ENCODE results near the gene PAPOLA. TPM values are rescaled to one million over a fixed set of nuclear protein-coding genes. Genes with fewer than 3 reads are reported as not detected.
"Not testable (repeated sequence)": the region's sequence is repeated elsewhere in the genome, so short reads cannot be mapped to it uniquely, and the experiment has no call there.

Gene PAPOLA
- total and polyA plus RNA-seq, 8 donors = 140 to 264 (median 232) TPM

- H3K27me3 ChIP-seq = no peaks in the 10 kb centered on the region
- no peaks in the 10 kb centered on the region for H3K36me3 ChIP-seq
- intact Hi-C loops (cut with DNase I) = no loop called here
- H3K9me3 ChIP-seq = no peaks in the 10 kb centered on the region
- H3K4me1 ChIP-seq = peaks cover 13 to 40% of the 10 kb centered on the region in 2 donors
- peak overlapping the region; percentile 98 to 99 for H3K27ac ChIP-seq
- no peak for TF ChIP-seq CTCF (IDR thresholded peaks at IDR 0.05)
- DNase-seq (no peak), ATAC-seq (no peak)
- peak overlapping the region; percentile 89 to 94 for H3K4me3 ChIP-seq
These were observed 904 bp upstream of the PAPOLA start for GRCh38 chr14:96501217-96501739.

GRCh38 chr14:96502621-96503305, 581 bp downstream of the PAPOLA start:
- Histone ChIP-seq H3K9me3 (no peaks in the 10 kb centered on the region), H3K36me3 (no peaks in the 10 kb centered on the region), H3K4me3 (peak overlapping the region; percentile 89 to 94), H3K27me3 (no peaks in the 10 kb centered on the region), H3K27ac (peak overlapping the region; percentile 98 to 99), H3K4me1 (peaks cover 13 to 51% of the 10 kb centered on the region in 2 donors)
- no peak for TF ChIP-seq CTCF (IDR thresholded peaks at IDR 0.05)
- DNase-seq (peak; percentile 65 to 93 (median 72)), ATAC-seq (peak; percentile 75)
- intact Hi-C loops (cut with DNase I) = no loop called here

- H3K9me3 ChIP-seq = no peaks in the 10 kb centered on the region
- H3K4me1 ChIP-seq = peaks cover 13 to 55% of the 10 kb centered on the region in 2 donors
- H3K36me3 ChIP-seq = no peaks in the 10 kb centered on the region
- peak overlapping the region; percentile 89 to 94 for H3K4me3 ChIP-seq
- intact Hi-C loops (cut with DNase I) = no loop called here
- no peaks in the 10 kb centered on the region for H3K27me3 ChIP-seq
- TF ChIP-seq CTCF (IDR thresholded peaks at IDR 0.05) = no peak
- no peak for ATAC-seq
- H3K27ac ChIP-seq = peak overlapping the region; percentile 98 to 99
- DNase-seq = peak in 1 of 4 donors; percentile 3
These were observed 1.1 kb downstream of the PAPOLA start for GRCh38 chr14:96503306-96503679.

GRCh38 chr14:96504353-96504752, 2.2 kb downstream of the PAPOLA start:
- intact Hi-C loops (cut with DNase I) = not testable (repeated sequence)

GRCh38 chr14:96507723-96508122, 5.5 kb downstream of the PAPOLA start:
- H3K4me1 ChIP-seq = peaks cover 17 to 89% of the 10 kb centered on the region in 2 donors
- DNase-seq (no peak), ATAC-seq (no peak)
- intact Hi-C loops (cut with DNase I) = no loop called here
- no peak for TF ChIP-seq CTCF (IDR thresholded peaks at IDR 0.05)
- H3K27me3 ChIP-seq = no peaks in the 10 kb centered on the region
- H3K4me3 ChIP-seq = no peak overlapping the region
- H3K9me3 ChIP-seq = no peaks in the 10 kb centered on the region
- H3K27ac ChIP-seq = no peak overlapping the region
- no peaks in the 10 kb centered on the region for H3K36me3 ChIP-seq

More at GRCh38 chr14:96504353-96504752, 2.2 kb downstream of the PAPOLA start:
- ATAC-seq, H3K36me3 ChIP-seq, H3K27me3 ChIP-seq, H3K9me3 ChIP-seq, H3K27ac ChIP-seq, DNase-seq: not testable (repeated sequence)
- peak overlapping the region in 1 of 2 donors; percentile 89 for H3K4me3 ChIP-seq
- H3K4me1 ChIP-seq = peaks cover 13 to 66% of the 10 kb centered on the region in 2 donors
